Neural cell (in vitro differentiated cells): ENCODE data around the gene NR2C1.

Experiments used
- EP300 ChIP-seq: fragments of 450-650 bp; conservative IDR thresholded peaks from 2 replicates; pipeline ENCODE4 v1.6.1; 2014; ENCODE audit warnings: antibody characterized with exemption, mild to moderate bottlenecking, moderate library complexity; ENCODE audit not compliant: poor library complexity, severe bottlenecking
- POLR2AphosphoS5 ChIP-seq: IDR thresholded peaks from 2 replicates; pipeline ENCODE4 v1.6.1; 2012
- TF ChIP-seq, protein P1 (sequence below): fragments of 450-650 bp; IDR thresholded peaks from 2 replicates; pipeline ENCODE4 v1.5.1; 2014; ENCODE audit warnings: antibody characterized with exemption, mild to moderate bottlenecking, moderate library complexity; ENCODE audit not compliant: poor library complexity, severe bottlenecking

DNA sequence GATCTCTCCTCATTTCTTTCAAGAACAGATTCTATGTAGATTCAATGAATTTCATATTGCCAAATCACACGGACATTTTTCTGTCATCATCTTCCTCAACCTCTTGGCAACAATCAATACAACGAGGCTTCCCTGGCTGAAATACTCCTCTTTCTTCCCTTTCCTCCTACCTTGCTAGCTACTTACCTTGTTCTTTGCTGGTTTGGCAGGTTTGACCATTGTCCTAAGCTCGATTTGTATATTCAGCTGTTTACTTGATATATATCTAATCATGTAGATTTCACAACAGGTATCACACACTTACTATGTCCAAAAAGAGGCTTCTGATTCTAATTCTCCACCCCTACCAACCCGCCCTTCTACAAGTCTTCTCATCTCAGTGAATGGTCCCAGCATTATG, 93.5 kb downstream of the NR2C1 start:
- TF ChIP-seq POLR2AphosphoS5 (no peak), EP300 (no peak)
- TF ChIP-seq, protein P1, sequence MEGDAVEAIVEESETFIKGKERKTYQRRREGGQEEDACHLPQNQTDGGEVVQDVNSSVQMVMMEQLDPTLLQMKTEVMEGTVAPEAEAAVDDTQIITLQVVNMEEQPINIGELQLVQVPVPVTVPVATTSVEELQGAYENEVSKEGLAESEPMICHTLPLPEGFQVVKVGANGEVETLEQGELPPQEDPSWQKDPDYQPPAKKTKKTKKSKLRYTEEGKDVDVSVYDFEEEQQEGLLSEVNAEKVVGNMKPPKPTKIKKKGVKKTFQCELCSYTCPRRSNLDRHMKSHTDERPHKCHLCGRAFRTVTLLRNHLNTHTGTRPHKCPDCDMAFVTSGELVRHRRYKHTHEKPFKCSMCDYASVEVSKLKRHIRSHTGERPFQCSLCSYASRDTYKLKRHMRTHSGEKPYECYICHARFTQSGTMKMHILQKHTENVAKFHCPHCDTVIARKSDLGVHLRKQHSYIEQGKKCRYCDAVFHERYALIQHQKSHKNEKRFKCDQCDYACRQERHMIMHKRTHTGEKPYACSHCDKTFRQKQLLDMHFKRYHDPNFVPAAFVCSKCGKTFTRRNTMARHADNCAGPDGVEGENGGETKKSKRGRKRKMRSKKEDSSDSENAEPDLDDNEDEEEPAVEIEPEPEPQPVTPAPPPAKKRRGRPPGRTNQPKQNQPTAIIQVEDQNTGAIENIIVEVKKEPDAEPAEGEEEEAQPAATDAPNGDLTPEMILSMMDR = no peak
